GM21528 (cell line): Measurements from ENCODE around the gene CDKAL1.

ENCODE experiments used
- ATAC-seq: cut with Tn5 transposase; IDR thresholded peaks from one replicate; pipeline ENCODE4 v1.9.1; 2021; ENCODE audit warnings: mild to moderate bottlenecking, moderate library complexity; ENCODE audit not compliant: unreplicated experiment, low FRiP score

Gene CDKAL1

GRCh38 chr6:21202521-21202920, 668.3 kb downstream of the CDKAL1 start:
- ATAC-seq = no peak

GRCh38 chr6:21204951-21205350, 670.7 kb downstream of the CDKAL1 start:
- no peak for ATAC-seq

- ATAC-seq = peak; percentile 56
Measured at GRCh38 chr6:21208081-21208795, 674.0 kb downstream of the CDKAL1 start.

GRCh38 chr6:21208796-21209186, 674.5 kb downstream of the CDKAL1 start:
- no peak for ATAC-seq

- peak; percentile 63 for ATAC-seq
Measured at GRCh38 chr6:21213492-21213891, 679.2 kb downstream of the CDKAL1 start.

- no peak for ATAC-seq
Measured at GRCh38 chr6:21214738-21215448, 680.6 kb downstream of the CDKAL1 start.

GRCh38 chr6:21219241-21219640, 685.0 kb downstream of the CDKAL1 start:
- no peak for ATAC-seq

- ATAC-seq = no peak
Measured at GRCh38 chr6:21219856-21220255, 685.6 kb downstream of the CDKAL1 start.

- no peak for ATAC-seq
Measured at GRCh38 chr6:21220271-21220987, 686.2 kb downstream of the CDKAL1 start.

- no peak for ATAC-seq
Measured at GRCh38 chr6:21222656-21223055, 688.4 kb downstream of the CDKAL1 start.

- no peak for ATAC-seq
Measured at GRCh38 chr6:21225912-21226311, 691.7 kb downstream of the CDKAL1 start.

- no peak for ATAC-seq
Measured at GRCh38 chr6:21227486-21227885, 693.2 kb downstream of the CDKAL1 start.

- no peak for ATAC-seq
Measured at GRCh38 chr6:21228411-21228810, 694.2 kb downstream of the CDKAL1 start.

- ATAC-seq = no peak
Measured at GRCh38 chr6:21228876-21229460, 694.7 kb downstream of the CDKAL1 start.

GRCh38 chr6:21230536-21230935, 696.3 kb downstream of the CDKAL1 start:
- ATAC-seq = no peak

- ATAC-seq = no peak
Measured at GRCh38 chr6:21235162-21235561, 700.9 kb downstream of the CDKAL1 start.

- ATAC-seq = no peak
Measured at GRCh38 chr6:21238208-21238607, 704.0 kb downstream of the CDKAL1 start.

- no peak for ATAC-seq
Measured at GRCh38 chr6:21240709-21241108, 706.5 kb downstream of the CDKAL1 start.

GRCh38 chr6:21241231-21242130, 707.2 kb downstream of the CDKAL1 start:
- no peak for ATAC-seq

- ATAC-seq = no peak
Measured at GRCh38 chr6:21244897-21245470, 710.7 kb downstream of the CDKAL1 start.
